ENCODE results near the gene TRIP6.

TRIP6 gene

GRCh38 chr7:100874577-100875355 lies 7.6 kb downstream of the TRIP6 start, which contains the start of gene SRRT:
Gene SRRT (plus strand): TSS chr7:100875103. CDS start chr7:100875591, 488 bp downstream.
- DNase-seq (ENCODE audit: low read depth), result peak; percentile 96

- no peak for DNase-seq (ENCODE audit: low read depth)
These were observed 8.2 kb downstream of the TRIP6 start for GRCh38 chr7:100875356-100875751.

GRCh38 chr7:100878013-100878412 lies 10.8 kb downstream of the TRIP6 start:
- DNase-seq (ENCODE audit: low read depth), result no peak

GRCh38 chr7:100878685-100879084 lies 11.5 kb downstream of the TRIP6 start:
- no peak for DNase-seq (ENCODE audit: low read depth)

GRCh38 chr7:100879685-100880261 lies 12.6 kb downstream of the TRIP6 start:
- DNase-seq (ENCODE audit: low read depth), result no peak

- no peak for DNase-seq (ENCODE audit: low read depth)
These were observed 13.5 kb downstream of the TRIP6 start for GRCh38 chr7:100880645-100881044.

GRCh38 chr7:100881136-100881535 lies 13.9 kb downstream of the TRIP6 start:
- DNase-seq (ENCODE audit: low read depth), result no peak

GRCh38 chr7:100882201-100882600 lies 15.0 kb downstream of the TRIP6 start:
- no peak for DNase-seq (ENCODE audit: low read depth)

- DNase-seq (ENCODE audit: low read depth), result no peak
These were observed 15.8 kb downstream of the TRIP6 start for GRCh38 chr7:100882785-100883526.

GRCh38 chr7:100884736-100885439 lies 17.7 kb downstream of the TRIP6 start:
- DNase-seq (ENCODE audit: low read depth), result no peak

- no peak for DNase-seq (ENCODE audit: low read depth)
These were observed 18.4 kb downstream of the TRIP6 start for GRCh38 chr7:100885440-100886141.

- no peak for DNase-seq (ENCODE audit: low read depth)
These were observed 19.2 kb downstream of the TRIP6 start for GRCh38 chr7:100886142-100886935.

GRCh38 chr7:100886936-100887515 lies 19.8 kb downstream of the TRIP6 start:
- DNase-seq (ENCODE audit: low read depth), result no peak

- DNase-seq (ENCODE audit: low read depth), result no peak
These were observed 20.5 kb downstream of the TRIP6 start for GRCh38 chr7:100887516-100888290.

- no peak for DNase-seq (ENCODE audit: low read depth)
These were observed 21.3 kb downstream of the TRIP6 start for GRCh38 chr7:100888291-100888987.

- no peak for DNase-seq (ENCODE audit: low read depth)
These were observed 22.0 kb downstream of the TRIP6 start, which contains the start of gene UFSP1 for GRCh38 chr7:100888988-100889750. Gene UFSP1 (minus strand): TSS chr7:100889715. CDS start chr7:100889271, 444 bp downstream.

- no peak for DNase-seq (ENCODE audit: low read depth)
These were observed 23.7 kb downstream of the TRIP6 start for GRCh38 chr7:100890653-100891567.

Data from amniotic epithelial cell (primary cell).